Bladder microvascular endothelial cell (primary cell): ENCODE measurements around the gene CAND2. TPM values are rescaled to one million over a fixed set of nuclear protein-coding genes. Genes with fewer than 3 reads are reported as not detected.

ENCODE experiments used
- total RNA-seq: library from RNA; depleted of rRNA; stranded (reverse); fragments of >200 nt; gene quantifications from 2 replicates; pipeline ENCODE4 v1.2.3, GENCODE V29; 2014

Gene CAND2
- total RNA-seq, result 2.1 and 2.8 TPM in 2 replicates

DNA sequence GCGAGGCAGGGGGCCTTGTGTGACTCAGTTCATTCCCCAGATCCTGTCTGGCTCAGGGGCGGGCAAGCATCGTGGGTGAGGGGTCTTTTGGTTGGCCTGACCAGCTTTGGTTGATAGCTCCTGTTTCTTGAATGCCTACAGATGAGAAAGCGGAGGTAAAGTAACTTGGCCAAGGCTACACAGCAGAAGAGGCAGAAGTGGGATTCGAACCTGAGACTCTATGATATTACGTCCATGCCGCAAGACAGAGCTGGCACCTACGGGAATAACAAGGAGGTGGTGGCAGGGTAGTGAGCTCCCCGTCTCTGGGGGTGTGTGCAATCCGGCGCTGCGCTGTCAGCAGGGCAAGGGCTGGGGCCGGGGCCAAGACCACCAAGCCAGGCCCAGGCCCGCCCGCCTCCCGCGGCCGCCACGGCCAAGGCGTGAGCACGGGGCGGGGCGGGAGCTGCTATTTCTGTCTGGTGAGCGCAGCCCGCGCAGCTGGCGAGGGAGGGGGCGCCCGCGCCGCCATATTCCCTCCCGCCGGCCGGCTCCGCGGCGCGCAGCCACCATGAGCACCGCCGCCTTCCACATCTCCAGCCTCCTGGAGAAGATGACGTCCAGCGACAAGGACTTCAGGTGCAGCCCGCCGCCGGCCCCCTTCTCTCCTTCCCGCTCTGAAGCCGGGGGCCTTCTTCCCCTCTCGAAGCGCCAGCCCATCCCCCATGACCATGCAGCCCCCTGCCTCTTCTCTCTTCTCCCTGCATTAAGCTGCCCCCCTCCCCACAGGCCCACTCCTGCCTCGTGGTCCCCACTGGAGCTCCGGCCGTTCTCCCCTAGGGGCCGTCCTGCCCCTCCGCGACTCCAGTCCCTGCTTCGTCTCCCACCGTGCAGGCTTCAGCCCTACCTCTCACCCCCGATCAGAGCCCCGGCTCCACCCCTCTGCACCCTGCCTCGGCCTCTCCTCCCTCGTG lies at the start of gene CAND2:
Gene CAND2 (plus strand): TSS at position 510 of the 953 bp plus-strand sequence. CDS start 41 bp downstream, at position 551.

DNA sequence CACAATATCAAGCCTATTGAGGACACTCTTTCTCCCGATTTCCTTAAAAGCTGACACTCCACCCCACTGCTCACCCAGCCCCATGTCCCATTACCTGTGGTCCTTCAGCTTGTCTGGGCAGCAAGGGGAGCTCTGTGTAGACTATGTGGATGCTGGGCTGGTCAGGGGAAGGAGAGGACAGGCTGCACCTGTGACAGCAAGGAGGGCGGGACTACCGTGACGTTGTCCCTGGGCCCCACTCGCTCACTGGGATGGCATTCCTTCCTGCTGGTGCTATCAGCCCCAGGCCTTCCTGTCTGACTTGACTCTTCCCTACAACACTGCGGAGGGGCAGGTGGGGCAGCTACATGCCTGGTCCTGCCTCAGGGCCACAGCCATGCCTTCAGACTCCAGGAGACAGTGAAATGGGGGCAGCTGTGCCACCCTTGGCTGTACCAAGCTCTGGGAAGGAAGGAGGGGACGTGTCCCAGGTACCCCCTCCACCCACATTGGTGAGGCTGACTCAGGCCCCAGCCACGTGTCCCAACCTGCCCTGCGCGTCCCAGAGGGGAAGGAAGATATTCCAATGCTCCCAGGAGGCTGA lies 37.3 kb upstream of the CAND2 start, which contains the start of gene TMEM40:
Gene TMEM40 (minus strand): TSS at position 163 of the 583 bp plus-strand sequence. CDS start 9,427 bp downstream, outside the sequence.

DNA sequence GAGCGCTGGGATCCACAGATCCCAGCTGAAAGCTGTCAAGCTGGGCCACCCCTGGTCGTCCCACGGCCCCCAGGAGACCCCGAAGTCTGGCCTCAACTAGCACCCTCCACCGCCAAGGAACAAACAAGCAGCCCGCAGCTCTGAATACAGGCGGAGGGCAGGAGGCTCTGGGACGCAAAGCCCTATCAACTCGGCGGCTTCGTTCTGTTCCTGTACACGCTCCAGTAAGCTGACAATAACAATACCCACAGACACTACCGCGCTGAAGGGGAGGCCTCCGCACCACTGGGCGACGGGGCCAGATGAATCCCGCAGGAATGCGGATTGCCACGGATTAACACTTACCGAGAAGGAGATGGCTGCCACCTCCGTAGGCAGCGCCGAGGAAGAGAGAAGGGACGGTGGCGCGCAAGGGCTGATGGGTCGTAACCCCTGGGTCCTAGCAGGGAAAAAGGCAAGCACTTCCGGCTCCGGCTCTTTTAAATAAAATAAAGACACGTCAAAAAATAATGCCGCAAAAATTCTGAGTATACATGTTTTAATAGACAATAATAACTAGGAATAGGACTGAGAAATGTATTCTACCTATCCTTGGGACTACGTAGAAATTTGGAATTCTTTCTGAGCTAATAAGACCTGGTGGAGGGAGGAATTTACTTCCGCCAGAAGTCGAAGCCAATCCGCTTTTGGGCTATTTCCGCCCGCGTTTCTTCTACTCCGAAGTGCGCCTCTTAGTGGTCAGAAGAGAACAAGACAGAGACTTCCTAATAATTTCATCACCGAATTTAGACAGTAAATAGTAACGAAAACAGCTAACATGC lies 44.9 kb downstream of the CAND2 start, which contains the start of gene RPL32:
Gene RPL32 (minus strand): TSS at position 417 of the 821 bp plus-strand sequence. CDS start 1,328 bp downstream, outside the sequence.

Other genes starting within 250 kb of the CAND2 start
- gene MKRN2, start 239.6 kb upstream of the CAND2 start, total RNA-seq, result 22.0 and 22.3 TPM in 2 replicates
- 72.9 and 105 TPM in 2 replicates for gene RAF1, start 132.6 kb upstream of the CAND2 start, total RNA-seq
- under 0.01 TPM in 1 of 2 replicates, not detected in the other for gene TMEM40, start 37.4 kb upstream of the CAND2 start, total RNA-seq
- 967 and 1,632 TPM in 2 replicates for gene RPL32, start 44.9 kb downstream of the CAND2 start, total RNA-seq